Type B pancreatic cell (in vitro differentiated cells): ENCODE measurements around the gene MAST4. TPM values are rescaled to one million over a fixed set of nuclear protein-coding genes. Genes with fewer than 3 reads are reported as not detected.

Source experiments
- DNase-seq: peaks from one replicate; pipeline ENCODE4 v3.0.0; 2021; ENCODE audit warnings: mixed read lengths; ENCODE audit not compliant: unreplicated experiment; ENCODE audit errors: extremely low spot score
- H3K27ac Mint-ChIP-seq: 2 replicates; pipeline ENCODE4 v1.8.0; 2021; ENCODE audit warnings: mild to moderate bottlenecking, mixed read lengths
- H3K27me3 Mint-ChIP-seq: 2 replicates; pipeline ENCODE4 v1.8.0; 2021; ENCODE audit warnings: mixed read lengths
- H3K36me3 Mint-ChIP-seq: 2 replicates; pipeline ENCODE4 v1.8.0; 2021; ENCODE audit warnings: mixed read lengths
- H3K4me1 Mint-ChIP-seq: one replicate; pipeline ENCODE4 v1.8.0; 2021; ENCODE audit warnings: mixed read lengths; ENCODE audit not compliant: unreplicated experiment
- H3K4me3 Mint-ChIP-seq: 2 replicates; pipeline ENCODE4 v1.8.0; 2021; ENCODE audit warnings: mild to moderate bottlenecking, mixed read lengths
- H3K9me3 Mint-ChIP-seq: 2 replicates; pipeline ENCODE4 v1.8.0; 2021; ENCODE audit warnings: mixed read lengths
- CTCF ChIP-seq: fragments of 200-600 bp; sonication (generic); conservative IDR thresholded peaks from 2 replicates; pipeline ENCODE4 v1.5.0; 2021; ENCODE audit warnings: antibody characterized with exemption, mild to moderate bottlenecking
- total RNA-seq: library from RNA; stranded (reverse); gene quantifications from 2 replicates; pipeline ENCODE4 v1.2.1, GENCODE V29; 2021; ENCODE audit warnings: low replicate concordance

The MAST4 gene
- total RNA-seq, 1 donor from 2014 or later, result 23.0 TPM

- Mint-ChIP-seq H3K9me3 (peaks cover 6% of the 10 kb centered on the region), H3K27ac (no peak overlapping the region), H3K4me1 (peaks cover 7% of the 10 kb centered on the region), H3K4me3 (no peak overlapping the region), H3K36me3 (no peaks in the 10 kb centered on the region), H3K27me3 (peaks cover 7% of the 10 kb centered on the region)
- no peak for TF ChIP-seq CTCF
- no peak for DNase-seq
These were observed 599.4 kb downstream of the MAST4 start for GRCh38 chr5:67195406-67196275.

- no peak within 1 kb of the TSS for H3K27ac Mint-ChIP-seq
- TF ChIP-seq CTCF, result no peak
- H3K9me3 Mint-ChIP-seq, result peaks cover 12% of the 10 kb centered on the region
- peaks cover 4% of the 10 kb centered on the region for H3K27me3 Mint-ChIP-seq
- no peak for DNase-seq
- no peaks in the 10 kb centered on the region for H3K36me3 Mint-ChIP-seq
- no peak within 1 kb of the TSS for H3K4me3 Mint-ChIP-seq
- H3K4me1 Mint-ChIP-seq, result peaks cover 4% of the 10 kb centered on the region
These were observed 600.4 kb downstream of the MAST4 start, which contains the start of gene CD180 for GRCh38 chr5:67196537-67197059. Gene CD180 (minus strand): TSS chr5:67196799. CDS start chr5:67196641, 158 bp downstream.

- H3K4me3 Mint-ChIP-seq, result no peak overlapping the region
- peaks cover 12% of the 10 kb centered on the region for H3K9me3 Mint-ChIP-seq
- DNase-seq, result no peak
- no peaks in the 10 kb centered on the region for H3K36me3 Mint-ChIP-seq
- peaks cover 4% of the 10 kb centered on the region for H3K4me1 Mint-ChIP-seq
- peaks cover 4% of the 10 kb centered on the region for H3K27me3 Mint-ChIP-seq
- no peak overlapping the region for H3K27ac Mint-ChIP-seq
- no peak for TF ChIP-seq CTCF
These were observed 601.3 kb downstream of the MAST4 start for GRCh38 chr5:67197536-67197935.

- H3K4me3 Mint-ChIP-seq, result no peak overlapping the region
- peaks cover 4% of the 10 kb centered on the region for H3K27me3 Mint-ChIP-seq
- no peaks in the 10 kb centered on the region for H3K4me1 Mint-ChIP-seq
- H3K36me3 Mint-ChIP-seq, result no peaks in the 10 kb centered on the region
- TF ChIP-seq CTCF, result no peak
- DNase-seq, result no peak
- H3K9me3 Mint-ChIP-seq, result peaks cover 12% of the 10 kb centered on the region
- no peak overlapping the region for H3K27ac Mint-ChIP-seq
These were observed 602.7 kb downstream of the MAST4 start for GRCh38 chr5:67198917-67199316.

- Mint-ChIP-seq H3K4me3 (no peak overlapping the region), H3K4me1 (peaks cover 5% of the 10 kb centered on the region), H3K27me3 (peaks cover 4% of the 10 kb centered on the region), H3K36me3 (no peaks in the 10 kb centered on the region), H3K9me3 (peaks cover 6% of the 10 kb centered on the region), H3K27ac (no peak overlapping the region)
- no peak for TF ChIP-seq CTCF
- DNase-seq, result no peak
These were observed 603.7 kb downstream of the MAST4 start for GRCh38 chr5:67199859-67200258.
